UCSD-AML1 (cell line): ENCODE measurements around the gene EYS.
"Not testable (repeated sequence)": the region's sequence is repeated elsewhere in the genome, so short reads cannot be mapped to it uniquely, and the experiment has no call there.

Experiments used
- DNase-seq: peaks from one replicate; lab custom pipeline; 2025; ENCODE audit not compliant: unreplicated experiment; lab: John Stamatoyannopoulos, UW

Gene EYS

DNA sequence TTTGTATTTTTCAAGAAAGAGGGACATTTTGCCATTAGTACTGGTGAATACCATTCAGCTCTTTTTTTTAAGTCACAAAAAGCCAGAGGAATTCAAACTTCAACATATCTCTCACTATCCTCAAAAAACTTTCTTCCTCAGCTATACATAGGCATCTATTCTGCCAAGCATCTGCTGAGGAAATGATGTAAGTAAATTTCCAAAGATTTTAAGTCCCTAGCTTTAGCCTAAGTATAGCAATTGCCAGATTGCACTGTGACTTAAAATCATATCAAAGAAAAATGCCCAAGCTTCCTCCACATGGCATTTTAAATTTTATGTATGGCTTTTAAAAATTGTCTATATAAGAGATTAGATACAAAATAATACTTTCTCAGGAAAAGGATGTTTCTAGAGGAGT is 237.4 kb downstream of the EYS start:
- DNase-seq: no peak

DNA sequence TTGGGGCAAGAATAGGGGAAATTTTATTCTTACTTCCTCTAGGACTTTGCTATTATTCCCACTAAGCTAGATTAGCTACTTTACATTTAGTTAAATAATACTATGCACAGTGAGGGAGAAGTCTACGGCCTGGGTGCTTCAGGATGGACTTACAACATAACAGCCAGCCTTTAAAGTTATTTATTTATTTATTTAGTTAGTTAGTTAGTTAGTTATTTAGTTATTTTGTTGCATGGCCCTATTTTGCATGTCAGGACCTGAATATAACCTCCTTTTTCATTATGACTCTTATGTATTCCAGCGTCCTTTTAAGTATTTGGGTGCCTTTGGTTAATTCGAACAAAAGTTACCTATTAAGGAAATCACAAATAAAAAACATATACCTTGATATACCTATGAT is 238.7 kb downstream of the EYS start:
- no peak for DNase-seq

DNA sequence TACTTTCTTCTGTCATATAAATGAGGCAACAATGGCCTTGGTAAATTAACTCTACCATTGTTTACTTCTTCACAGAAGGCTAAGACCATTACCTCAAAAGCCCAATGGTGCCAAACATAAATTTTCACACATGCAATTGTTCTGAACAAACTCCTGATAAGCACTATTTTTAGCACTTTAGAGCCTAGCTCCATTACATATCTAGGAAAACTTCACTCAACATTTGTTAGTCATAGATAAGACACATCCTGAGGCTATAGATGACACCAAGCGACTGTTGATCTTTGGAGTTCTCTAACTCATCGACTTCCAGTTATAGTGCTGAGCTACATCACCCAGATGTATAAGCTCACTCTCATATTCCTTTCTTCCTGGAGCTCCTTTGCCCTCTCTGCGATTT is 245.9 kb downstream of the EYS start:
- no peak for DNase-seq

GRCh38 chr6:65452333-65452732 is 254.7 kb downstream of the EYS start:
- no peak for DNase-seq

DNA sequence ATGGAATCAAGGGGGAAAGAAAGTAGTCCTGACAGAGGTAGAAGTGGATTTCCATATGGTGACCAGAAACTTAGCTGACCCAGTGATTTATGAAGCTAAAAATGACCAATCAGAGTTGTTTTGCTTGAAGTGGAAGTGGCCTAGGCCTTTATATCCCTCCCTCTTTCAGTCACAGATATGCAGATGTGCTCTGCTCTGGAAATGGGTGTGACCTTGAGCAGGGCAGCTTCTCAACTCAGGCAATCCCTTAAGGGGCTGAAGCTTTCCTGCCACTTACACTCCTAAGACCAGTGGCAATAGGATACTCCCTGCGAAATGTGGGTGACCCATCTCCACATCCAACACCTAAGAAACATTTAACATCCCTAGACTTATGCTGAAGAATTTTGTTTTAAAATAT is 256.6 kb downstream of the EYS start:
- DNase-seq: no peak

DNA sequence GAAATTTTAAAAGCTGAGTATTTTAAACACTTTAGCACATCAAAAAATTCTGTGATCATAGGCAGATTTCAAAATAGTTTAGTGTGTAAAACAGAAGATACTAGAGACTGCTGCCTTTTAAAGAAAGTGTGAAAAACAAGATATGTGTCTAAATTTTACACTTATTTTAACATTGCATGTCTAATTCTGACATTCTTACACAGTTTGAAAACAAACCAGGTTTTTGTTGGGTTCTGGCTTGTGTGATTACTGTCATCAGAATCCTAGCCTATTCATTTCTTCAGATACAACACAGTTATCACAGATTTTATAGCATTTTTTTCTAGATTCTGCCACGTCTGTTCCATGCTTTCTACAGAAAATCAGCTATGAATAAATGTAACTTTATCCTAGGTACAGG is 257.1 kb downstream of the EYS start:
- DNase-seq: no peak

- DNase-seq: no peak
Observed at GRCh38 chr6:65448866-65449265, 258.2 kb downstream of the EYS start.

GRCh38 chr6:65436281-65436680 is 270.7 kb downstream of the EYS start:
- no peak for DNase-seq

GRCh38 chr6:65416621-65417020 is 290.4 kb downstream of the EYS start:
- DNase-seq: no peak

GRCh38 chr6:65410309-65410708 is 296.7 kb downstream of the EYS start:
- no peak for DNase-seq

DNA sequence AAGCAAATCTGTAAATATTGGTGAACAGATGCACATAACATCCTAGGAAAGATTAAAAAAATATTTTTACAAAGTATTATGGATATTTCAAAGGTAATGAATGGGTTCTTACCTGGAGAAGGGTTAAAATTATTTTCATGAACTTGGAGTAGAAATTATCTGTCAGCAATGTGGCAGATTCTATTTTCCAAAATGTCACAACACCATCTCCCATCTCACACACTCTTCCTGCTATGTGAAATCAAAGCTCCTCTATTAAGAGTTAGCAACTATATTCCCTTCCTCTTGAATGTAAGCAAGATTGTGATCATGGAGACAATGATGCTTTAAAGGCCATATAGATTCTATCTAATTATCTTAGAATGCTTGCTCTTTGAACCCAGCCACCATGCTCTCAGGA is 304.5 kb downstream of the EYS start:
- DNase-seq: no peak

GRCh38 chr6:65399355-65400084 is 307.5 kb downstream of the EYS start:
- DNase-seq: no peak

DNA sequence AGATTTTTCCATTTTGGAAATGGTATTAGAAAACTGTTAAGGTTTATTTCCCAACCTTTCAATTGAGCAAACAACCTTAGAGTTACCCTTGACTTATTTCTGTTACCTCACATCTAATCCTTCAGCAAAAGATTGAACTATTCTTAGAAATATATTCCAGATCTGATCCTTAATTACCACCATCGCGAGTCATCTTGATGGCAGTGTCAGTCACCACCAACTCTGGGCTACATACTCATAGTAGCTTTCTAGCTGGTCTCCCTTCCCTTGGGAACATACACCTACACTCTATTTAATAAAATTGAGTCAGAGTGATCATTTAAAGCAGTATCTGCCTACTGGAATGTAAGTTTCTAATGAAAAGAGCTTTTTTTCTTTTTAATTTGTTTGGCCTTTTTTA is 308.2 kb downstream of the EYS start:
- DNase-seq: no peak

- DNase-seq: no peak
Observed at GRCh38 chr6:65350530-65350929, 356.5 kb downstream of the EYS start.

DNA sequence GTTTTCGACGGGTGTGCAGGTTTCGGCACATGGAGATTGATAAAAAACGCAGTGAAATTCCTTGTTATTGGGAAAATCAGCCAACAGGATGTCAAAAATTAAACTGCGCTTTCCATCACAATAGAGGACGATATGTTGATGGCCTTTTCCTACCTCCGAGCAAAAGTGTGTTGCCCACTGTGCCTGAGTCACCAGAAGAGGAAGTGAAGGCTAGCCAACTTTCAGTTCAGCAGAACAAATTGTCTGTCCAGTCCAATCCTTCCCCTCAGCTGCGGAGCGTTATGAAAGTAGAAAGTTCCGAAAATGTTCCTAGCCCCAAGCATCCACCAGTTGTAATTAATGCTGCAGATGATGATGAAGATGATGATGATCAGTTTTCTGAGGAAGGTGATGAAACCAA is 404.4 kb downstream of the EYS start:
- not testable (repeated sequence) for DNase-seq

- no peak for DNase-seq
Observed at GRCh38 chr6:65299236-65299635, 407.8 kb downstream of the EYS start.

- DNase-seq: no peak
Observed at GRCh38 chr6:65295812-65296211, 411.2 kb downstream of the EYS start.

- DNase-seq: no peak
Observed at GRCh38 chr6:65289491-65289890, 417.5 kb downstream of the EYS start.

DNA sequence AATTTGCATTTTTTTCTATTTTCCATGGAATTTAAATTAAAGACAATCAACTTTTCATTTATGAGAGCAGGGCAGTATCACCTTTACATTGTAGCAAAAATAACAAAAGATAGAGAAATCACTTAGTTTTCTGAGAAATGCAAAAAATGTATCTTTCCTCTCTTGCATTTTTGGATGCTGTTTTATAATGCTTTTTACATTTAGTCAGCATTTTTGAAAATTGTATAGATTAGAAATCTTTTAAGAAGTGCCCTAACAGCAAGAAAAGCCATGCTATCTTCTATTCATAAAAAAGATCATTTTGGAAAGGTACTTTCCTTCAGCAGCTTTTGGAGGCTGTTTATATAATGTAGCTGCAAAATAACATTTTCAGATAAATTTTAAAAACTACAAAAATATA is 421.8 kb downstream of the EYS start:
- DNase-seq: no peak

- DNase-seq: no peak
Observed at GRCh38 chr6:65280060-65280459, 427.0 kb downstream of the EYS start.

DNA sequence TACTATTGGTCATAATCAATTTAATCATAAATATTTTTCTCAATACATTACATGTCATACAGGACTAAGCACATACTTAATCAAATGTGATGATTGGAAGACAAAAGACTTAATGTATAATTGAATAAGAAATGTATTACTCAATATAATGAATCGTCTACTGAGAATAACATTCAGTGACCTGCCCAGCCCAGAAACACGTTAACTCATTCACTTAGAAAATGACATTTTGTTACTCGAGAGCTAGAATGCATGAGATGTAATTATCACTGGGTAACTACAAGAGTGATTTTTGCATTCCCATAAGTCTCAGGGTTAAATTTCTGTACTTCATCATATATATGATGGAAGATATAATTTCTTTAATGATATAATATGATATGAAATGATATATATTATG is 444.8 kb downstream of the EYS start:
- DNase-seq: no peak

DNA sequence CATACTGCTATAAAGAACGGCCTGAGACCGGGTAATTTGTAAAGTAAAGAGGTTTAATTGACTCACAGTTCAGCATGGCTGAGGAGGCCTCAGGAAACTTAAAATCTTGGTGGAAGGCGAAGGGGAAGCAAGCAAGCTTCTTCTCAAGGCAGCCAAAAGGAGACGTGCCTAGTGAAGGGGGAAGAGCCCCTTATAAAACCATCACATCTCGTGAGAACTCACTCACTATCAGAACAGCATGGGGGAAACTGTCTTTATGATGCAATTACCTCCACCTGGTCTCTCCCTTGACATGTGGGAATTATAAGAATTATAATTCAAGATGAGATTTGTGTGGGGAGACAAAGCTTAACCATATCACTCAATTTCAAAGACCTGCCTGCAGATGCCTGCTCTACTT is 447.0 kb downstream of the EYS start:
- no peak for DNase-seq

DNA sequence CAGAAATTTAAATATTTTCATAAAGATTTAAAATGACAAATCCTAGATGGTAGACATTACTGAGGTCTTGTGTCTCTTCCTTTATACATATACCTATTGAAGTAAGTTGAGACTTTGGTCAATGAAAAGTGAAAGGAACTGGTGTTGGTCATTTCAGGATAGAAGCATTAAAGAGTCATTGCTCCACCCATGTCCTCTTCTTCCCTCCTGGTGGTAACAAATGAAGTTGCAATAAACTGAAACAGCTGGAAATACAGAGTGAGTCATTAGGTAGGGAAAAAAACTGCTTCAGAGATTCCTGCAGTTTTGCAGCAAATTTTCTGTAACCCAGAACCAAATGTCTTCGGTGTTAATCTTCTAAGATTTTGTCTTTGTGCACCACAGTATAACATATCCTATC is 448.0 kb downstream of the EYS start:
- DNase-seq: no peak
